Gastrocnemius medialis (tissue), 4 donors: ENCODE results near the gene CEP350. TPM values are rescaled to one million over a fixed set of nuclear protein-coding genes. Genes with fewer than 3 reads are reported as not detected.

Source experiments
- ATAC-seq, 2 donors: fragments of 150-250 bp; one replicate each; pipeline ENCODE4 v1.9.1; 2016
- DNase-seq, 2 donors: peaks; one replicate each; pipeline ENCODE4 v3.0.0-alpha.2; 2019
- H3K27ac ChIP-seq, 4 donors: fragments of 200-600 bp; sonication (generic); 1 replicate in 1 of 4; 2 replicates in 3 of 4; pipeline ENCODE4 v1.5.1; 2016 to 2018; ENCODE audit warnings: mild to moderate bottlenecking in 2 of 4, moderate library complexity in 1 of 4
- H3K27me3 ChIP-seq, 3 donors: fragments of 200-600 bp; sonication (generic) in 2 of 3; 1 replicate in 1 of 3; 2 replicates in 2 of 3; pipeline versions ENCODE4 v1.5.1 to v1.6.0; 2016 to 2019; ENCODE audit warnings: mild to moderate bottlenecking in 1 of 3, moderate library complexity in 1 of 3
- H3K36me3 ChIP-seq, 2 donors: fragments of 200-600 bp; sonication (generic) in 1 of 2; one replicate each; pipeline ENCODE4 v1.5.1; 2017 to 2018
- H3K4me1 ChIP-seq, 2 donors: fragments of 200-600 bp; sonication (generic) in 1 of 2; one replicate each; pipeline ENCODE4 v1.5.1; 2016 to 2017; ENCODE audit warnings: mild to moderate bottlenecking in 2 of 2
- H3K4me3 ChIP-seq, 4 donors: fragments of 200-600 bp; sonication (generic) in 3 of 4; 1 replicate in 1 of 4; 2 replicates in 3 of 4; pipeline ENCODE4 v1.5.1; 2016 to 2019; ENCODE audit warnings: mild to moderate bottlenecking in 2 of 4
- H3K9me3 ChIP-seq, 3 donors: fragments of 200-600 bp; sonication (generic) in 2 of 3; 1 replicate in 1 of 3; 2 replicates in 2 of 3; pipeline ENCODE4 v1.5.1; 2016 to 2019
- CTCF ChIP-seq, 5 experiments: fragments of 450-650 bp in 3 of 5; fragments of 200-600 bp in 2 of 5; sonication (generic) in 2 of 5; IDR thresholded peaks in 4 of 5; conservative IDR thresholded peaks in 1 of 5; 1 replicate in 4 of 5; 2 replicates in 1 of 5; pipeline ENCODE4 v1.5.1; 2016 to 2019; ENCODE audit warnings: antibody characterized with exemption in 5 of 5, mild to moderate bottlenecking in 3 of 5, moderate library complexity in 3 of 5
- POLR2A ChIP-seq, 2 donors: fragments of 450-650 bp; IDR thresholded peaks; one replicate each; pipeline ENCODE4 v1.6.1; 2017; ENCODE audit warnings: antibody characterized with exemption in 2 of 2, mild to moderate bottlenecking in 2 of 2, moderate library complexity in 2 of 2
- in situ Hi-C, 4 donors: fragments of 200-750 bp; cut with MboI; loops; one replicate each; pipeline versions ENCODE4 v1.15.0 to v1.8.0; 2017; ENCODE audit warnings: low sequenced_read_pairs in 4 of 4
- intact Hi-C: fragments of 100-400 bp; cut with DNase I; formaldehyde crosslinking; loops from one replicate; pipeline ENCODE4 v1.15.1; 2023; ENCODE audit warnings: low total_unique reads
- total RNA-seq, 4 donors: library from RNA; depleted of rRNA; stranded (reverse); fragments of >200 nt; gene quantifications; one replicate each; pipeline versions ENCODE4 v1.1.0 to v1.2.3, GENCODE V29; 2016

The CEP350 gene
- total RNA-seq, 4 donors from 2014 or later: 83.7 to 197 (median 157) TPM

- no peak for TF ChIP-seq POLR2A (IDR thresholded peaks at IDR 0.05)
- TF ChIP-seq CTCF (IDR thresholded peaks at IDR 0.05 in 4 of 5, conservative IDR thresholded peaks at IDR 0.05 in 1 of 5): no peak
- Histone ChIP-seq H3K36me3 (peaks cover 0 to 68% of the 10 kb centered on the region in 2 donors), H3K9me3 (no peaks in the 10 kb centered on the region), H3K27ac (no peak overlapping the region), H3K4me1 (no peaks in the 10 kb centered on the region), H3K4me3 (no peak overlapping the region), H3K27me3 (no peaks in the 10 kb centered on the region)
- DNase-seq: no peak
- intact Hi-C loops: no loop called here
- peak in 1 of 2 donors; percentile 39 for ATAC-seq
- in situ Hi-C loops: loop anchor here in 1 of 4 donors (10.0 to 25.0 kb wide), 2 partner anchors 47 to 116 kb away; no protein-coding TSS in a partner anchor
Observed at GRCh38 chr1:180027949-180028445, 73.4 kb downstream of the CEP350 start.

- Histone ChIP-seq H3K27ac (no peak overlapping the region), H3K9me3 (no peaks in the 10 kb centered on the region), H3K27me3 (no peaks in the 10 kb centered on the region), H3K4me1 (no peaks in the 10 kb centered on the region), H3K36me3 (peaks cover 0 to 68% of the 10 kb centered on the region in 2 donors), H3K4me3 (no peak overlapping the region)
- ATAC-seq (no peak), DNase-seq (no peak)
- TF ChIP-seq POLR2A (IDR thresholded peaks at IDR 0.05): no peak
- TF ChIP-seq CTCF (IDR thresholded peaks at IDR 0.05 in 4 of 5, conservative IDR thresholded peaks at IDR 0.05 in 1 of 5): peak in 1 of 5 experiments; percentile 15
- in situ Hi-C loops (loop anchor here in 1 of 4 donors (10.0 to 25.0 kb wide), 2 partner anchors 46 to 117 kb away; no protein-coding TSS in a partner anchor), intact Hi-C loops (no loop called here)
Observed at GRCh38 chr1:180028864-180029263, 74.3 kb downstream of the CEP350 start.

- intact Hi-C loops: no loop called here
- no peaks in the 10 kb centered on the region for H3K9me3 ChIP-seq
- TF ChIP-seq CTCF (IDR thresholded peaks at IDR 0.05 in 4 of 5, conservative IDR thresholded peaks at IDR 0.05 in 1 of 5) (no peak), POLR2A (IDR thresholded peaks at IDR 0.05) (no peak)
- H3K4me3 ChIP-seq: no peak overlapping the region
- peaks cover 0 to 68% of the 10 kb centered on the region in 2 donors for H3K36me3 ChIP-seq
- in situ Hi-C loops: loop anchor here in 1 of 4 donors (10.0 to 25.0 kb wide), 2 partner anchors 45 to 117 kb away; no protein-coding TSS in a partner anchor
- no peaks in the 10 kb centered on the region for H3K27me3 ChIP-seq
- ATAC-seq (no peak), DNase-seq (no peak)
- H3K4me1 ChIP-seq: no peaks in the 10 kb centered on the region
- no peak overlapping the region for H3K27ac ChIP-seq
Observed at GRCh38 chr1:180029524-180030135, 75.0 kb downstream of the CEP350 start.

- H3K4me1 ChIP-seq: no peaks in the 10 kb centered on the region
- H3K9me3 ChIP-seq: no peaks in the 10 kb centered on the region
- H3K36me3 ChIP-seq: peaks cover 0 to 62% of the 10 kb centered on the region in 2 donors
- H3K27ac ChIP-seq: no peak overlapping the region
- no peak for DNase-seq
- intact Hi-C loops (no loop called here), in situ Hi-C loops (loop anchor here in 1 of 4 donors (25.0 kb wide), 1 partner anchor 119 kb away; no protein-coding TSS in a partner anchor)
- no peak for ATAC-seq
- H3K4me3 ChIP-seq: no peak overlapping the region
- TF ChIP-seq CTCF (IDR thresholded peaks at IDR 0.05 in 4 of 5, conservative IDR thresholded peaks at IDR 0.05 in 1 of 5) (no peak), POLR2A (IDR thresholded peaks at IDR 0.05) (no peak)
- H3K27me3 ChIP-seq: no peaks in the 10 kb centered on the region
Observed at GRCh38 chr1:180031664-180032063, 77.1 kb downstream of the CEP350 start.
